ENCODE measurements around the gene CFAP206. TPM values are rescaled to one million over a fixed set of nuclear protein-coding genes. Genes with fewer than 3 reads are reported as not detected.

The CFAP206 gene
- 0.48 TPM in 1 of 2 replicates, not detected in the other for total RNA-seq

GRCh38 chr6:87407901-87408720 lies at the start of gene CFAP206:
TSS of gene CFAP206 (plus strand) at chr6:87407972. CDS start at chr6:87409840, 1,868 bp downstream.

GRCh38 chr6:87472525-87473418 lies 65.0 kb downstream of the CFAP206 start, which contains the start of gene SLC35A1:
TSS of gene SLC35A1 (plus strand) at chr6:87472974. CDS start at chr6:87473004, 30 bp downstream.

Other genes starting within 250 kb of the CFAP206 start
- gene SMIM8, start 85.4 kb upstream of the CFAP206 start, total RNA-seq = 2.9 and 4.3 TPM in 2 replicates
- gene GJB7, start 78.7 kb upstream of the CFAP206 start, total RNA-seq = not detected in 2 replicates
- gene C6orf163, start 63.2 kb upstream of the CFAP206 start, total RNA-seq = 1.4 TPM in 1 of 2 replicates, not detected in the other
- 10.4 and 17.1 TPM in 2 replicates for gene SLC35A1, start 65.0 kb downstream of the CFAP206 start, total RNA-seq
- gene RARS2, start 182.0 kb downstream of the CFAP206 start, total RNA-seq = 24.9 and 29.4 TPM in 2 replicates
- gene ORC3, start 182.2 kb downstream of the CFAP206 start, total RNA-seq = 11.3 and 16.4 TPM in 2 replicates